ENCODE measurements around the gene LRBA. TPM values are rescaled to one million over a fixed set of nuclear protein-coding genes. Genes with fewer than 3 reads are reported as not detected.

LRBA gene
- total RNA-seq, 1 experiment from 2014 or later = 55.3 TPM

- H3K9ac ChIP-seq (ENCODE audit: extremely low read depth, insufficient read length, low read length) = no peak overlapping the region
- H3K9me3 ChIP-seq (ENCODE audit: control insufficient read depth, low read depth, low read length) = no peaks in the 10 kb centered on the region
- H3K4ac ChIP-seq (ENCODE audit: low read depth, low read length) = no peak overlapping the region
- TF ChIP-seq CTCF (conservative IDR thresholded peaks at IDR 0.05) = no peak
- H3K79me2 ChIP-seq (ENCODE audit: insufficient read depth, low read length) = no peaks in the 10 kb centered on the region
- H3K18ac ChIP-seq (ENCODE audit: insufficient read length, low read depth, low read length) = no peak overlapping the region
- H4K91ac ChIP-seq (ENCODE audit: insufficient read length, low read depth, low read length) = no peak overlapping the region
- no peak overlapping the region for H3K4me2 ChIP-seq (ENCODE audit: insufficient read depth, insufficient read length, low read length)
- H3K27me3 ChIP-seq (ENCODE audit: insufficient read depth, low read length) = no peaks in the 10 kb centered on the region
- H3K27ac Mint-ChIP-seq = no peak overlapping the region
- H3K4me3 Mint-ChIP-seq = no peak overlapping the region
- H4K5ac ChIP-seq (ENCODE audit: insufficient read length, low read depth, low read length) = no peak overlapping the region
- no peak overlapping the region for H2BK20ac ChIP-seq (ENCODE audit: low read depth, low read length, poor library complexity, severe bottlenecking)
- H4K20me1 ChIP-seq (ENCODE audit: control insufficient read depth, insufficient read depth, insufficient read length) = no peaks in the 10 kb centered on the region
- H3K4me1 ChIP-seq (ENCODE audit: insufficient read depth, low read length) = no peaks in the 10 kb centered on the region
- H3K79me1 ChIP-seq (ENCODE audit: insufficient read depth, low read depth, low read length, poor library complexity, severe bottlenecking) = no peaks in the 10 kb centered on the region
- H2BK15ac ChIP-seq (ENCODE audit: low read depth, low read length) = no peak overlapping the region
- H3K14ac ChIP-seq (ENCODE audit: insufficient read depth, low read length) = no peak overlapping the region
- no peaks in the 10 kb centered on the region for H3K27me3 Mint-ChIP-seq (ENCODE audit: low read depth)
- H3K36me3 Mint-ChIP-seq (ENCODE audit: insufficient read depth in 1 of 3, low read depth in 3 of 3) = no peaks in the 10 kb centered on the region
- no peak overlapping the region for H2AK5ac ChIP-seq (ENCODE audit: insufficient read length, low read length)
- H2BK120ac ChIP-seq (ENCODE audit: low read depth, low read length, poor library complexity, severe bottlenecking) = no peak overlapping the region
- H3K23ac ChIP-seq (ENCODE audit: insufficient read length, low read depth, low read length) = no peak overlapping the region
- H2AFZ ChIP-seq (ENCODE audit: low read length) = no peak overlapping the region
- no peak overlapping the region for H4K8ac ChIP-seq (replicated peaks; ENCODE audit: insufficient read length, low read depth, low read length)
- no peak overlapping the region for H2BK12ac ChIP-seq (ENCODE audit: insufficient read length, low read depth, low read length)
- no peaks in the 10 kb centered on the region; a peak in 1 of 5 replicates for H3K9me3 Mint-ChIP-seq
- no peak overlapping the region for H3K56ac ChIP-seq (ENCODE audit: insufficient read length, low read depth, low read length)
- no peak overlapping the region for H3T11ph ChIP-seq (ENCODE audit: low read length)
- H3K27ac ChIP-seq (ENCODE audit: insufficient read length, low read depth, low read length) = no peak overlapping the region
- H3K4me1 Mint-ChIP-seq = peaks cover 26 to 31% of the 10 kb centered on the region in 2 experiments
- DNase-seq = no peak
- H2BK5ac ChIP-seq (ENCODE audit: insufficient read length, low read length) = no peak overlapping the region
- H3K23me2 ChIP-seq (ENCODE audit: insufficient read length, low read depth, low read length, poor library complexity, severe bottlenecking) = no peaks in the 10 kb centered on the region
Measured at GRCh38 chr4:150240011-150240410, 775.1 kb downstream of the LRBA start.
